ENCODE data around the gene SF1.

SF1 gene

DNA sequence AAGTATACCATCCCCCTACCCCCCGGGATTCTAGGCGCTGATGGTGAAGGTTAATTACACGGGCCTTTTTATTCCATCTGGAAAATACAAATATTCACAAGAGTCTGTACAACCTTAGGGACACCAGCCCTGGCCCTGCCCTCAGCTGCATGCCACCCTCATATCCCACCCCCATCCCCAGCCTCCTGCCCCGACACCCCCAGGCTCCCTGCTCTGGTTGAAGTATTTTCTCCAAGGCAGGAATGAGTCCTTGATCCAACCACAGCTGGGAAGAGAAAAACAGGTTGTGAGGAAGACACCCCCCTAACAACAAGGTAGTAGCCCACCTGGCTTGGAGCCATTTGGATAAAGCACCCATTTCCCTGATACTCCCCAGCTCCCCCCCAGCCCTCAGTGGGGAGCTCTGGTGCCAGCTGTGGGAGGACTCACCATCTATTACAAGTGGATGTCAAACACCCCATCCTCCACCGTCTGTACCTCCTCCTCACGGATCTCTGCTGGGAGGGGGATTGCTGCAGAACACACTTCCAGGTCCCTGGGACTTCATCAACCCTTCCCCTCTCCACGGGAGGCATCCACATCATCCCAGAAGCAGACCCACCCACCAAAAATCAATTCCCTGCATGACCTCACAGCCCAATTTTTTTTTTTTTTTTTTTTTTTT, 51.3 kb downstream of the SF1 start:
- Histone ChIP-seq H4K20me1 (ENCODE audit: insufficient read depth, low read length) (no peaks in the 10 kb centered on the region), H3K4me3 (ENCODE audit: low read length) (no peak overlapping the region), H3K4me1 (ENCODE audit: low read length) (peaks cover 33% of the 10 kb centered on the region), H3K79me2 (ENCODE audit: low read length) (no peaks in the 10 kb centered on the region), H3K4me2 (ENCODE audit: low read length) (no peak overlapping the region), H3K9ac (ENCODE audit: low read length) (no peak overlapping the region), H2AFZ (ENCODE audit: low read depth, low read length) (no peak overlapping the region), H3K36me3 (replicated peaks; ENCODE audit: low read depth, low read length) (peaks cover 3% of the 10 kb centered on the region), H3K27ac (ENCODE audit: low read length) (no peak overlapping the region), H3K27me3 (ENCODE audit: low read depth, low read length) (no peaks in the 10 kb centered on the region), H3K9me3 (ENCODE audit: insufficient read depth, low read length) (no peaks in the 10 kb centered on the region)
- TF ChIP-seq, protein P1, sequence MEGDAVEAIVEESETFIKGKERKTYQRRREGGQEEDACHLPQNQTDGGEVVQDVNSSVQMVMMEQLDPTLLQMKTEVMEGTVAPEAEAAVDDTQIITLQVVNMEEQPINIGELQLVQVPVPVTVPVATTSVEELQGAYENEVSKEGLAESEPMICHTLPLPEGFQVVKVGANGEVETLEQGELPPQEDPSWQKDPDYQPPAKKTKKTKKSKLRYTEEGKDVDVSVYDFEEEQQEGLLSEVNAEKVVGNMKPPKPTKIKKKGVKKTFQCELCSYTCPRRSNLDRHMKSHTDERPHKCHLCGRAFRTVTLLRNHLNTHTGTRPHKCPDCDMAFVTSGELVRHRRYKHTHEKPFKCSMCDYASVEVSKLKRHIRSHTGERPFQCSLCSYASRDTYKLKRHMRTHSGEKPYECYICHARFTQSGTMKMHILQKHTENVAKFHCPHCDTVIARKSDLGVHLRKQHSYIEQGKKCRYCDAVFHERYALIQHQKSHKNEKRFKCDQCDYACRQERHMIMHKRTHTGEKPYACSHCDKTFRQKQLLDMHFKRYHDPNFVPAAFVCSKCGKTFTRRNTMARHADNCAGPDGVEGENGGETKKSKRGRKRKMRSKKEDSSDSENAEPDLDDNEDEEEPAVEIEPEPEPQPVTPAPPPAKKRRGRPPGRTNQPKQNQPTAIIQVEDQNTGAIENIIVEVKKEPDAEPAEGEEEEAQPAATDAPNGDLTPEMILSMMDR (IDR thresholded peaks at IDR 0.05; ENCODE audit: low read depth, low read length) = no peak
- no peak for TF ChIP-seq EZH2phosphoT487 (IDR thresholded peaks at IDR 0.05; ENCODE audit: low read depth)

- Histone ChIP-seq H2AFZ (ENCODE audit: low read depth, low read length) (no peak overlapping the region), H3K9ac (ENCODE audit: low read length) (no peak overlapping the region), H3K4me2 (ENCODE audit: low read length) (no peak overlapping the region), H3K27ac (ENCODE audit: low read length) (no peak overlapping the region), H3K9me3 (ENCODE audit: insufficient read depth, low read length) (no peaks in the 10 kb centered on the region), H3K79me2 (ENCODE audit: low read length) (no peaks in the 10 kb centered on the region), H3K27me3 (ENCODE audit: low read depth, low read length) (peaks cover 4% of the 10 kb centered on the region; the same call in 1 of the 2 replicates), H3K4me1 (ENCODE audit: low read length) (peaks cover 36% of the 10 kb centered on the region), H3K4me3 (ENCODE audit: low read length) (no peak overlapping the region), H4K20me1 (ENCODE audit: insufficient read depth, low read length) (no peaks in the 10 kb centered on the region), H3K36me3 (replicated peaks; ENCODE audit: low read depth, low read length) (peaks cover 3% of the 10 kb centered on the region)
- TF ChIP-seq, protein P1 (IDR thresholded peaks at IDR 0.05; ENCODE audit: low read depth, low read length) = no peak
- no peak for TF ChIP-seq EZH2phosphoT487 (IDR thresholded peaks at IDR 0.05; ENCODE audit: low read depth)
These were observed 52.1 kb downstream of the SF1 start for GRCh38 chr11:64726211-64726641.

- H3K4me1 ChIP-seq (ENCODE audit: low read length) = peaks cover 36% of the 10 kb centered on the region
These were observed 53.3 kb downstream of the SF1 start for GRCh38 chr11:64724863-64725532.

More at GRCh38 chr11:64724863-64725532, 53.3 kb downstream of the SF1 start:
- TF ChIP-seq, protein P1 (IDR thresholded peaks at IDR 0.05; ENCODE audit: low read depth, low read length) = no peak
- no peak for TF ChIP-seq EZH2phosphoT487 (IDR thresholded peaks at IDR 0.05; ENCODE audit: low read depth)
- peaks cover 3% of the 10 kb centered on the region for H3K36me3 ChIP-seq (replicated peaks; ENCODE audit: low read depth, low read length)
- H3K27ac ChIP-seq (ENCODE audit: low read length) = no peak overlapping the region
- H3K27me3 ChIP-seq (ENCODE audit: low read depth, low read length) = peaks cover 4% of the 10 kb centered on the region; the same call in 1 of the 2 replicates
- no peaks in the 10 kb centered on the region for H3K79me2 ChIP-seq (ENCODE audit: low read length)
- no peaks in the 10 kb centered on the region for H4K20me1 ChIP-seq (ENCODE audit: insufficient read depth, low read length)
- no peak overlapping the region for H3K4me3 ChIP-seq (ENCODE audit: low read length)
- peak overlapping the region; percentile 99; the same call in 1 of the 2 replicates for H3K9ac ChIP-seq (ENCODE audit: low read length)
- H3K4me2 ChIP-seq (ENCODE audit: low read length) = peak overlapping the region; percentile 98
- H3K9me3 ChIP-seq (ENCODE audit: insufficient read depth, low read length) = no peaks in the 10 kb centered on the region
- H2AFZ ChIP-seq (ENCODE audit: low read depth, low read length) = no peak overlapping the region

Data from OCI-LY3 (cell line).